Renal cortical epithelial cell (primary cell): ENCODE results near the gene SYT7. TPM values are rescaled to one million over a fixed set of nuclear protein-coding genes. Genes with fewer than 3 reads are reported as not detected.

ENCODE experiments used
- DNase-seq: peaks from one replicate; pipeline ENCODE4 v3.0.0-alpha.2; 2011; ENCODE audit warnings: low read depth
- total RNA-seq: library from RNA; depleted of rRNA; stranded (reverse); fragments of >200 nt; gene quantifications from 2 replicates; pipeline ENCODE4 v1.2.3, GENCODE V29; 2014

Gene SYT7
- total RNA-seq, 1 donor from 2014 or later = 0.35 TPM

DNA sequence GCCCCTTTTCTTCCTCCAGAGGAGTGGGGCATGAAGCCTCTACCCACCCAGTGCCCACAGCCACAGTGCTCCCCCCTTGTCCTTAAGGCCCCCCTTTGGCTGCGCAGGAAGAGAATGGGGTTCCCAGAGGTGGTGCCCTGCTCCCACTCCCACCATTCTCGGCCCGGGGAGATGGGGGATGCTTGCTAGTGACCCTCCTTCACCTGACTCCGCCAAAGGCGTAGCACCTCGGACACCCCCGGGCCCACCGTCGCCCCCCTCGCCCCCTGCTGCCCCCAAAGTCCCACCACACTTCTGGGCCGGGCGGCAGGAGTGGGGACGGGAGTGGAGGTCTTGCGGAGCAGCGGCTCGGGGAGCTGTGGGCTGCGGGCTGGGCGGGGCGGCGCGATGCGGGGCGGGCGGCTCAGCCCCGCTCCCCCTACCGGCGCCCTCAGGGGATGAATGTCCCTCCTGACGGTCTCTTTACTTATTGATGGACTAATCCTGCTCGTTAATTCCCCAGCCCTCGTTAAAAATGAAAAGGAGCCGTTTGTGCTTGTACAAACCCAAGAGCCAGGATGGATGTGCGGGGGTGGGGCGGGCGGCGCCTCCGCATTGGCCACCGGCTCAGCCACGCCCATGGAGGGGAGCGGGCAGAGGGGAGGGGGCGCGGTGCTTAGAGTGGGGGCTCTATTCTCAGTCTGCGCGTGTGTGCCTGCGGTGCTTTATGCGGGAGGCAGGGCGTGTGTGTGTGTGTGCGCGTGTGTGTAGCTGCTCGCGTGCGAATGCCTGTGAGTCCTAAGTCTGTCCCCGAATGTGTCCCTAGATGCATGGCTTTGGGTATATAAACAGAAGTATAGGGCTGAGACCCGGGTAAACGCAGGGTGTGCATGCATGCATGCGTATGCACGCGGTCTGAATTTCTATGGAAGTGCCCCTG, 25.6 kb downstream of the SYT7 start:
- DNase-seq = peak; percentile 3

DNA sequence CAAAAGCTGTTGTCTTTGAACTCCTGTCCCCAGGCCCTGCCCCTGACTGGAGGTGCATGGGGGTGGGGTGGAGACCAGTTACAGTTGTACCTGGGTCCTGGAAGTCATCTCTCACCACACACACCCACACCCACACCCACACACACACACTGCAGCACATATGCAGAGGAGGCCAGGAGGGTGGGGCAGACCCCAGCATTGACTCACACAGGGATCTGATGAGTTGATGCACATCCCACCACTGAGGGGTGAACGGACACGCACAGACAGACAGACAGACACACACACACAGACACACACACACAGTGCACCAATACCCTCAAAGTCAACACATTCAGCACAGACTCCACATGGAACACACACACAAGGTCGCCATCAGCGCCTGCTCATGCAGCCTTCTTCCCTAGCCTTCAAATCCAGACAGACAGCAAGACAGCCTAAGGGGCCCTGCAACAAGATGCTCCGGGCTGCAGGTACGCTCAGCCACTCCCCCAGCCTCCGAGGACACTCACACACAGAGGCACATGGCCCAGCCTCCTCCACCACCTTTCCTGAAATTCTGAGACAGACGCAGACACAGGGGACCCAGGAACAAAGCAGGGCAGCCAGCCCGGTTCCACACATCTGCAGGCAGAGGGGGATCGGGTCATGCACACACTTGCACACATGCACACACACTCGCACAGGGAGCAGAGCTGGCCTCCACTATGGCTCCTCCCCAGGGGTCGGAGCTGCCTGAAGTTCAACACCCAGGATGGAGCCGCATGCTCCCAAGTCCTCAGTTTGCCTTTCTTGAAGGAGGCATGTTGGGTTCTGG, 26.5 kb downstream of the SYT7 start:
- no peak for DNase-seq

GRCh38 chr11:61553373-61554171, 27.3 kb downstream of the SYT7 start:
- DNase-seq = no peak

DNA sequence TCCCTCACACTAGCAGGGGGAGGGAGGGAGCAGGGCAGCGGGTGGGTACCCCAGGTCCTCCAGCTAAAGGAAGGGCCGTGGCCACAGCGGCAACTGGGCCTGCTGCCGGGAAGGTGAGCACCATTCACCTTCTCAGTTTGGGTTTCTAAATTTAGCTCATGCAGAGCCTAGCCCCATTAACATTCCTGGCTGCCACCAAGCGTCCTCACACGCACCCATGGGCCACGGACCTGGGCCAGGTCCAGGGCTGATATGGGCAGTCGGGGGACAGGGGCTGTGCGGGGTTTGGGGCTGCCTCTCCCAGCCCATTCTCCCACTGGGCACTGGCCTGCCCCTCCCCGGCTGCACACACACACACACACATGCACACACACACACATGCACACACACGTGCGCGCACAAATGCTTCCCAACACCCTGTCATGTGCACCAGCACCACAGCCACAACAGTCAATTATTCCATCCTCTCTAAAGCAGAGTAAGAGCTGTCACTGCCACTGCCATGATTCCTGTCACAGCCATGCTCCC, 28.7 kb downstream of the SYT7 start:
- no peak for DNase-seq

DNA sequence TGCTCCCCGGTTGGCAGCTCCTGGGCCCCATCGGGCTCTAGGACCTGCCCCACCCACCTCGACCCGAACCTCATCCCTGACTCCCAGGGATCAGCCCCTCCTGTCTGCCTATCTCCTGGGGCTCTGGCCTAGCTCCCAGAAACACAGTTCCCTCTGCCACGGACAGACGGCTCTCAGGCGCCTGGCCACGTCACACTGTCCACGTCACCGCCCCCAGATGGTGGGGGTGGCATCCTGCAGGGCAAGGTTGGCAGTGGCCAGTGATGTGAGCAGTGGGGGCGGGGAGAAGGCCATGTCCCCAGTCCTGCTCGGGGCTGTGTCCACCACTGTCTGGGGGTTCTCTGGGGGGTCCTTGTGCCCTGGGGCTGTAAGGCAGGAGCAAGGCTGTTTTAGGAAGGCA, 29.2 kb downstream of the SYT7 start:
- DNase-seq = no peak

DNA sequence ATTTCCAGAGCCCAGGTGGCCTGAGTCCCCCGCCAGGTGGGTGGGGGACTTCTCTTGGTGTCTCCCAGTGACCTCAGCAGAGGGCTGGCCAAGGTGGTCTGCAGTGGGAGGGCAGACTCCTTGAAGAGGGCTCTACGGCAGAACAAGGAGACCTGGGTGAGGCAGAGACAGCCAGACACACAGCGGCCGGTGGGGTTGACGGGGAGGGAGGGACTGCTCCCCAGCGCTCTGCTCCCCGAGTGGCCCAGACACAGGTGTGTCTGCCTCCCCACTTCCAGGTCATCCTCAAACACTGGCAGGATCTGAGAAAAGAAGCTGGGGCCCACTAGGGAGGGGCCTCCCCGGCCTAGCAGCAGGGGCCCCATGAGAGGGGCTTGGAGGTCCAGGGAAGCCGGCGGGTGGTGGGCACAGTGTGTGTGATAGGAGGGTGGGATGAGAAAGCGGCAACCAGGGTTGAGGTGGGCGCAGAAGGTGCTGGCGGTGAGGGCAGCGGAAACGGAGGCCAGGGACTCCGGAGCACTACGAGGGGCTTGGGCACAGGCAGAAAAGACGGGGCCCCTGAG, 30.1 kb downstream of the SYT7 start:
- DNase-seq = no peak

GRCh38 chr11:61549662-61550568, 31.0 kb downstream of the SYT7 start:
- no peak for DNase-seq

DNA sequence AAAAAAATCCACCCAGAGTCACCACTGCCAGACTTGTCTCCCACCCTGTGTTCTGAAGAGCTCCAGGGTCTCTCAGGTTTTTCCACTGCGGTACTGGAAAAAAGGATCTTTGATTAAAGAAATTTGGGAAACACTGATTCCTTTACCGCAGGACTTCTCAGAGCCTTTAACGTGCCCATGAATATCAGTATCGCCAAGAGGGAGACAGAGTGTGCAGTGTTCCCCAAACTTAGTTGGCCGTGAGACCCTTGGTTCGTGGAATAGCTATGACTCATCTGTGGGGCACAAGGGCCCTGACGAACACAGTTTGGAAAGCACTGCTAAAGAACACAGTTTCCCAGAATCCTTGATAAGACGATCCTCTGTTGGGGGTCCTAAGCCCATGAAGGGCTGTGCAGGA, 31.7 kb downstream of the SYT7 start:
- no peak for DNase-seq

DNA sequence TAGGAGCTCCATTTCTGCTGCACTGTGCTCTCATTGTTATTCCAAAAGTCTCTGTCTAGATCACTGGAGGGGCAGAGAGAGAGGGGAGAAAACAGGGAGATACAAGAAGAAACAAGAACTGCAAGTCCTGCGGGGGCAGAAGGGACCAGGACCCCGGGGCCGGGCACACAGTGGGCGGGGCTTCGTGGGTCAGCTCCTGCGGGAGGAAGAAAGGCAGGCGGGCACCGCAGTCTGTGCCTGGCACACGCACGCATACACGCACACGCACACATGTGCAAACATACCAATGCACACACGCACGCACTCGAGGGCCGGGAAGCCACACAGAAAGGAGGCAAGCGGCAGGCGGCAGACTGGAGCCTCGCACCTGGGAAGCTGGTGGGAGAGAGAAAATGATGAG, 33.6 kb downstream of the SYT7 start:
- DNase-seq = no peak

DNA sequence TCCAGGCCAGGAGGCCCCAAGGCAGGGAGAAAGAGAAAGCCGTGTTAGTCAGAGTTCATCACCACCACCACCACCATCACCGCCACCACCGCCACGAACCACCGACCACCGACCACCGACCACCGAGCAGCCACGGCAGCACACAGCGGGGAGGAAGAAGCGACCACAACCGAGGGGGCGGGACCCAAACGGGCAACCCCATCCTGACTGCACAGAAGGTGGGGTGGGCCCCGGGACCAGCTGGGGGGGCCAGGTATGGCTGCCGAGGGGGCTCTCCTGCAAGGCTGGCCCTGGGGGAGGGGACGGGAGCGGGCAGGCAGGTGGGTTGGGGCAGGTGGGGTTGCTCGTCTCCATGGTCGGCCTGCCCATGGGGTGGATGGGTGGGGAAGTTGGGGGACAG, 34.2 kb downstream of the SYT7 start:
- no peak for DNase-seq

DNA sequence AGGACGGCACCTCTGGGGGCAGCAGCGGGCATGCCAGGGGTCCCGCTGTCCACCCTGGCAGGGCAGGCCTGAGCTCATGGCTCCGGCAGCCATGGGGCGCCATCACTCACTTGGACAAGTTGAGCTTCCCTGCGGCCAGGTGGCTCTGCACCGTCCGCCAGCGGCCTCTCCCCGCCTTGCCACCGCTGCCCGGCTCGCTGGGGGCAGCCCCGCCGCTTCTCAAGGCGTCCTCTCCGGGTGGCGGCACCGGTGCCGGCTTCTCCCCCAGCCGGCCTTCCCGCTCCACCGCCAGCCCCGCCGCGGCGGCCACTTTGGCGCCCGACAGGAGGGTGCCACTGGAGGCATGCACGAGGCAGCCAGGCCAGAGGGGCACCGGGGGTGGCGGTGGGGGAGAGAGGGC, 35.0 kb downstream of the SYT7 start:
- DNase-seq = no peak

DNA sequence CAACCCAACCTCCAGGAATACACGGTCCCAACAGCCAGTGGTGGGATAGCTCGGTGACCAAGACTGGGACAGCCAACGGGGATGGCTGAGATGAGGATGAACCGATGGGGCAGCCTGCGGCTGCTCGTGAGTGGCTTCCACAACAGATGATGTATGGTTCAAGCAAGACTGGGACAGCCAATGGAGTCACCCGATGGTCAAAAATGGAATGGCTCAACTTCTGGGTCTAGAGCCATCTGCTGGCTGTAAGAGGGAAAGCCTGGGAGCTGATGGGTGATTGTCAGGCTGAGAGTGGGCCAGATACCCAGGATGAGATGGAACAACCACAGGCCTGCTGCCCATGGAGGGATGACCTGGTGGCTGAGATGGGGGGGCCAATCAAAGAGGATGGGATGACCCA, 35.5 kb downstream of the SYT7 start:
- no peak for DNase-seq

- no peak for DNase-seq
These were observed 36.4 kb downstream of the SYT7 start for GRCh38 chr11:61544466-61544865.

GRCh38 chr11:61543606-61544306, 37.1 kb downstream of the SYT7 start:
- peak; percentile 70 for DNase-seq

GRCh38 chr11:61542705-61543104, 38.2 kb downstream of the SYT7 start:
- DNase-seq = no peak

GRCh38 chr11:61542024-61542461, 38.8 kb downstream of the SYT7 start:
- no peak for DNase-seq

- no peak for DNase-seq
These were observed 39.3 kb downstream of the SYT7 start for GRCh38 chr11:61541598-61541997.

DNA sequence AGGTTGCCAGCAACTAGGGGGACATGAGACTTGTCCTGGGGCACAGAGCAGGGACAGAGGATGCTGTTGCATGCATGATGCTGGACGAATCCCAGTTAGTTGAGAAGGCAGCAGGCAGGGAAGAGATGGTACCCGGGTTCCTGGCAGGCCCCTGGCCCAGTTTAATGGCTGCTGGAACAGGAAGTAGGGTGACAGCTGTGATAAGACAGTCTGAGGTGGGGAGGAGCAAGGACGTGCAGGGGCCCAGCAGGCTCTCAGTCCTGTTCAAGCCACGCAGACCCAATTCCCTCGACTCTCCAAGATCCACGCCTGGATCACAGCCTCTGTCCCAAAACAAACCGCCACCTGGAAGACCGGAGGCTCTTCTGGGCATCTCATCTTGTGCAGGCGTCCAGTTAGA, 40.3 kb downstream of the SYT7 start:
- no peak for DNase-seq

DNA sequence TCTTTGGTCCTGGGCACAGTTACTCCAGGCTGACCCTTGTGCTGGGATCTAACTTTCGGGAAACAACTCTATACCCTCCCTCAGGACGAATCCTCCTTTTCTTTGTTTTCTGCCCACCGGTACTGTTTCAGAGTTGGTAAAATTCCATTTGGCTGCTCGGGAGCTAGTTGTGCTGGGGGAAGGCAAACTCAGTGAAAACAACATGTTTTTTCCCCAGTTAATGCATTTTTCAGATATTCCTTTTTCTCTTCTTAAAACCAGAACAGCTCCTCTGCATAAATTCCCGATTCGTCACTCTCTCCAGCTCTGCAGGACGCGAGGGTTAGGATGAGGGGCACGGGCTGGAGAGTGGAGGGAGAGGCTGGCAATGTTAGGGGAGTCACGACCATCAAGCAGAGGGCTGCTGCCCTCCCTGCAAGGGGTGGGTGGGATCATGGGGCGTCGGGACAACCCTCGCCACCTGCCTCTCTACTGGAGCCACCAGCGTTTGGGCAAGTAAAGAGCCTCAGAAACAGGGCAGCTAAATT, 41.0 kb downstream of the SYT7 start:
- DNase-seq = no peak

DNA sequence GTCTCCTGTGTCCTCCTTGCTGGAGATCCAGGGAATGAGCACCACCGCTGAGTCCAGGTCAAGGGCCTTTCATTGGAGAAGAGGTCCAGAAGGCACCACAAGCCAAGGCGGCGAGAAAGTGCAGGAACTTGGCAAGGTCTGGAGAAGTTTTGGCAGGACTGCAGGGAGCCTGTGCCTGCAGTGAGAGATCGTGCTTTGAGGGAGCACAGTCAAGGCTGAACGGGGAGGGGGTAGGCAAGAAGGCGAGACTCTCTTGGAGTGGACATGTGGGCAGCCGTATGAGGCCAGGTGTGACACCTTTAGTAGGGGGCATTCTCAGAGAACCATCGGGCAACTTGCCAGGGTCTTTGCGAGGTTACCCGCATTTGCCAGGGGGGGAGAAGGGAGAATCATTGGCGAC, 41.9 kb downstream of the SYT7 start:
- no peak for DNase-seq
